ENCODE measurements around the gene SNUPN.
"Not testable (repeated sequence)": the region's sequence is repeated elsewhere in the genome, so short reads cannot be mapped to it uniquely, and the experiment has no call there.

SNUPN gene

DNA sequence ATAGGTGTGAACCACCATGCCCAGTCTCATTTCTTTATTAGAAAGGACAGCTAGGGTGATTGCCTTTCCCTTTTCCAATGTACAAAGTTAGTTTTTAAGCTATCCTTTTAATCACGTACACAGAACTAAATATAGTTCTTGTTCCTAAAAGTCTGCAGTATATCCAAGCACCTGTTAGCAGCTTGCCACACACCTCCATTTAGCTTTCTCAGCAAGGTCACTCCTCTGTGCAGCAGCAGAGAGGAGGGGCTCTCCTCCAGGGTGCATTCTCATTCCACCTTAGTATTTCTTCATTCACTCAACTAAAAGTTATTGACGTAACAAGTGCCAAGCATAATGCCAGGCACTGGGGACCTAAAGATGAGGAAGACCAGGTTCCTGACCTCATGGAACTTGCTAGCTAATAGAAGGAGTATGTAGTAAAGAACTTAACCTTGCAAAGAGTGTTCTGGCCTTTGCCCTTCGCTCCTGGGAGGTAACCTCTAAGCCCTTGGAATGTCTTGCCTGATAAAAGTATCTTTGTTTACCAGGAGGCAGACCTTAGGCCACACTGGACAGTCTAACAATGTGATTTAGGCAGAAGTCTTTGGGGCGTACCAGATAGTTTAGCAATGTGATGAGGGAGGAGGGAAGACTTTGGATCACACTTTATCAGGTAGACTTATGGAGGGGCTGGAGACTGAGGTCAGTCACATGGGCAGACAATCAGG, 33.7 kb downstream of the SNUPN start:
- no peak for DNase-seq (ENCODE audit: low spot score in 2 of 2)
- H3K9me3 ChIP-seq, result no peaks in the 10 kb centered on the region
- no peaks in the 10 kb centered on the region for H3K27me3 ChIP-seq (ENCODE audit: low read depth)
- H3K4me3 ChIP-seq, result no peak overlapping the region
- H3K4me1 ChIP-seq, result peaks cover 12% of the 10 kb centered on the region
- in situ Hi-C loops (cut with MboI; ENCODE audit: low sequenced_read_pairs), result no loop called here
- H3K36me3 ChIP-seq (replicated peaks), result peaks cover 5% of the 10 kb centered on the region

DNA sequence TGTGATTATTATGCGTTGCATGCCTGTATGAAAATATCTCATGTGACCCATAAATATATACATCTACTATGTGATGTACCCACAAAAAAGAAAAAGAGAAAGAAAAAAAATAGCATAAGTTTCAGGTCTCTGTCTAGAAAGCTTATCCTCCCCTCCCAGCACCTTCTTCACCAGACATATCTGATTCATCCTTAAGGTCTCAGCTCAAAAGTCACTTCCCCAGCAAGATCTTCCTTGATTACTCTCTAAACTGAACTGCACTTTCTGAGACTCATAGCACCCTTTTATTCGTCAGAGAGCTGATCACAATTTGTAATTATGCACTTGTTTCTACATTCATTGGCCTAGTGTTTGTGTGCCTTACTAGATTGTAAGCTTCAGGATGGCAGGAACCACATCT, 35.3 kb downstream of the SNUPN start:
- H3K4me3 ChIP-seq, result no peak overlapping the region
- peaks cover 6% of the 10 kb centered on the region for H3K36me3 ChIP-seq (replicated peaks)
- H3K4me1 ChIP-seq, result peaks cover 12% of the 10 kb centered on the region
- no peaks in the 10 kb centered on the region for H3K27me3 ChIP-seq (ENCODE audit: low read depth)
- no peaks in the 10 kb centered on the region for H3K9me3 ChIP-seq
- DNase-seq (ENCODE audit: low spot score in 2 of 2), result no peak
- in situ Hi-C loops (cut with MboI; ENCODE audit: low sequenced_read_pairs), result no loop called here

DNA sequence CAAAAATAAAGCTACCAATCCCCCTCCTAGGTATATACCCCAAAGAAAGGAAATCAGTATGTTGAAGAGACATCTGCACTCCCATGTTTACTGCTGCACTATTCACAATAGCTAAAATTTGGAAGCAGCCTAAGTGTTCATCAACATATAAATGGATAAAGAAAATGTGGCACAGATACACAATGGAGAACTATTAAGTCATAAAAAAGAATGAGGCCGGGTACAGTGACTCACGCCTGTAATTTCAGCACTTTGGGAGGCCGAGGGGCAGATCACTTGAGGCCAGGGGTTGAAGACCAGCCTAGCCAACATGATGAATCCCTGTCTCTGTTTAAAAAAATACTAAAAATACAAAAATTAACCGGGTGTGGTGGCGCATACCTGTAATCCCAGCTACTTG, 36.5 kb downstream of the SNUPN start:
- Histone ChIP-seq H3K27me3 (ENCODE audit: low read depth) (no peaks in the 10 kb centered on the region), H3K4me1 (peaks cover 12% of the 10 kb centered on the region), H3K4me3 (no peak overlapping the region), H3K36me3 (replicated peaks) (peaks cover 6% of the 10 kb centered on the region), H3K9me3 (no peaks in the 10 kb centered on the region)
- in situ Hi-C loops (cut with MboI; ENCODE audit: low sequenced_read_pairs), result no loop called here
- peak; percentile 85 to 100 for DNase-seq (ENCODE audit: low spot score in 2 of 2)

DNA sequence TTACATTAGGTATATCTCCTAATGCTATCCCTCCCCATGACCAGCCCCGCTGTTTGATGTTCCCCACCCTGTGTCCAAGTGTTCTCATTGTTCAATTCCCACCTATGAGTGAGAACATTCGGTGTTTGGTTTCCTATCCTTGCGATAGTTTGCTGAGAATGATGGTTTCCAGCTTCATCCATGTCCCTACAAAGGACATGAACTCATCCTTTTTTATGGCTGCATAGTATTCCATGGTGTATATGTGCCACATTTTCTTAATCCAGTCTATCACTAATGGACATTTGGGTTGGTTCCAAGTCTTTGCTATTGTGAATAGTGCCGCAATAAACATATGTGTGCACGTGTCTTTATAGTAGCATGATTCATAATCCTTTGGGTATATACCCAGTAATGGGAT, 39.1 kb downstream of the SNUPN start:
- H3K27me3 ChIP-seq (ENCODE audit: low read depth); in situ Hi-C loops (cut with MboI; ENCODE audit: low sequenced_read_pairs); H3K9me3 ChIP-seq; DNase-seq (ENCODE audit: low spot score in 2 of 2); H3K36me3 ChIP-seq (replicated peaks); H3K4me3 ChIP-seq: not testable (repeated sequence)
- peaks cover 12% of the 10 kb centered on the region for H3K4me1 ChIP-seq

DNA sequence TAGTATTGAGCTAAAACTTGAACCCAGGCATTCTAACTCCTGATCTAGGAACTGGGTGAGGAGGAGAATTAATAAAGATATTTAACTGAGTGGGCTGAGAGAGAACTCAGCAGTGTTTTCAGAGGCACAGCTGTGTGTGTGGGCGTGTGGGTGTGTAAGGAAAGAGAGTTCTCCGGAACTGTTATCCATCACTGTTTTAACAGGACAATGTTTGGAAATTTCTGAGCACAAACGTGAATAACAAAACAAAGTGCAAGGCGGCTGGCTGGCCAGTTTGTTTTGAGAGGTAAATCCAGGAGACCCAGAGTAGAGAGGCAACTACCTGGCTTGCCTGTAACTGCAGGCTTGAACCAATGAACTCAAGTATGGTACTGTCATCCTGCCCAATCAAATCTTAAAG, 41.4 kb downstream of the SNUPN start:
- H3K4me3 ChIP-seq, result no peak overlapping the region
- peaks cover 6% of the 10 kb centered on the region for H3K36me3 ChIP-seq (replicated peaks)
- no peak for DNase-seq (ENCODE audit: low spot score in 2 of 2)
- H3K27me3 ChIP-seq (ENCODE audit: low read depth), result no peaks in the 10 kb centered on the region
- in situ Hi-C loops (cut with MboI; ENCODE audit: low sequenced_read_pairs), result no loop called here
- H3K4me1 ChIP-seq, result peaks cover 11% of the 10 kb centered on the region
- H3K9me3 ChIP-seq, result no peaks in the 10 kb centered on the region

DNA sequence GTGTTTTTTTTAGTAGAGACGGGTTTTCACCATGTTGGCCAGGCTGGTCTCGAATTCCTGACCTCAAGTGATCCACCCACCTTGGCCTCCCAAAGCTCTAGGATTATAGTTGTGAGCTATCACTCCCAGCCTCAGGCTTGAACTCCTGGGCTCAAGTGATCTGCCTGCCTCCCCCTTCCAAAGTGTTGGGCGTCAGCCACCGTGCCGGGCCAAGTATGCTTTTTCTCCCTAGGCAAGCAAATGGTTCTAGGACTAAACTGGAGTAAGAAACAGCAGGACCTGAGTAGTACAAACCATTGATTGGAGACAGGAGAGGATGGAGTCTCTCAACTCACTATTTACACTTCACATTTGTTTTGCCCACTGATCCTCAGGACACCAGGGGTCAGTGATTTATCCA, 41.8 kb downstream of the SNUPN start:
- Histone ChIP-seq H3K4me1 (peaks cover 9% of the 10 kb centered on the region), H3K4me3 (no peak overlapping the region), H3K9me3 (no peaks in the 10 kb centered on the region), H3K36me3 (replicated peaks) (peaks cover 6% of the 10 kb centered on the region), H3K27me3 (ENCODE audit: low read depth) (no peaks in the 10 kb centered on the region)
- DNase-seq (ENCODE audit: low spot score in 2 of 2), result no peak
- in situ Hi-C loops (cut with MboI; ENCODE audit: low sequenced_read_pairs), result no loop called here

DNA sequence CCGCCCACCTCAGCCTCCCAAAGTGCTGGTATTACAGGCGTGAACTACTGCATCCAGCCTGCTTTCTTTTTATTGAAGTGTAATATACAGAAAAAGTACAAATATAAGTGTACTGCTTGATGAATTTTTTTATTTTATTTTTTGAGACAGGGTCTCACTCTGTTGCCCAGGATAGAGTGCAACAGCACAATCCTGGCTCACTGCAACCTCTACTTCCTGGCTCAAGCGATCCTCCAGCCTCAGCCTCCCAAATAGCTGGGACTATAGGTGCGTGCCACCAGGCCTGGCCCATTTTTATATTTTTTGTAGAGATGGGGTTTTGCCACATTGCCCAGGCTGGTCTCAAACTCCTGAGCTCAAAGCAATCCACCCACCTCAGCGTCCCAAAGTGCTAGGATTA, 42.6 kb downstream of the SNUPN start:
- H3K4me1 ChIP-seq; H3K9me3 ChIP-seq; H3K27me3 ChIP-seq (ENCODE audit: low read depth); H3K4me3 ChIP-seq; in situ Hi-C loops (cut with MboI; ENCODE audit: low sequenced_read_pairs); DNase-seq (ENCODE audit: low spot score in 2 of 2); H3K36me3 ChIP-seq (replicated peaks): not testable (repeated sequence)

DNA sequence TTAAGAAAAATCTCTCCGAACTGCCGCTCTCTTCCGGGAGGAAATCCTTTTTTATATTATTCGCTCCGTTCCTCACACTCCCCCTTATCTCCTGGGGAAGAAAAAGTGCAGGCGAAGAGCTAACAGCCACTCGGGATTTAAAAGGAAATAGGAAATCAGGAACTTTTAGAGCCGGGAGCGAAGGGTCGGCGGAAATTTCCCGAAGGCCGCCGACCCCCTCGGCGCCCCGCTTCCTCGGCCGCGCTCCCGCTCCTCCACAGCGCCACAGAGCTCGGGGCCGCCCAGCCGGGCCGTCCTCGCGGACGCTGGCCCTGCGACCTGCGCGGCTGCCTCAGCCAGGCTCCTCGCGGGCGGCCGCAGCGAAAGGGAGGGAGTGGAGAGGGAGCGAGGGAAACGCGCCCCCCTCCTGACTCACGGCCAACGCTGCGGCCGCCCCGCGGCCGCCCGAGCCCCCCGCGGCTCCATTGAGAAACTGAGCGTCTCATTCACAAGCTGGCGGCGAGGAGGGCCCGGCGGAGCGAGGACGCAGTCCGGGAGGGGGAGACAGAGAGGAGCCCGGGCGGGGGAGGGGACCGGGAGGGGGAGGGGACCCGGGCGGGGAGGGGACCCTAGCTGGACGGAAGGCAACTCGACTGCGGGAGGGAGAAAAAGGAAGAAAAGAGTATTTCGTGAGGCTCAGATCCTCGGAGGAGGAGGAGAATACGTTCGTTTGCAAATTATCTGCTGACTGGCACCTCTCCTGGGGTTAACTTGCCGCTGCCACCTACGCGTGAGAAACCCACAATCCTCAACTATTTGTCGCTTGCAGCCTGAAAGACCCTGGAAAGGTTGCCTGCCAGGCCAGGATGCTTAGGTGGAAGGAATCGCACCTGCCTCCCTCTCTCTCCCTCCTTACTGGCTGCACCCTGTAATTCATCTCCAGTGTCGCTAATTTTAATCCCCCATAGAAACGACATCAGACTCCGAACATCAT, 46.3 kb downstream of the SNUPN start, which contains the start of gene PTPN9:
TSS of gene PTPN9 (minus strand) at position 368 of the 973 bp plus-strand sequence. CDS start 539 bp downstream, outside the sequence.
- Histone ChIP-seq H3K9me3 (no peaks in the 10 kb centered on the region), H3K4me1 (peaks cover 20% of the 10 kb centered on the region), H3K4me3 (peak within 1 kb of the TSS; percentile 76), H3K27me3 (ENCODE audit: low read depth) (no peaks in the 10 kb centered on the region), H3K36me3 (replicated peaks) (0 out of 2 replicates have a peak, but pooled peaks cover 3% of the 10 kb centered on the region)
- in situ Hi-C loops (cut with MboI; ENCODE audit: low sequenced_read_pairs), result no loop called here
- DNase-seq (ENCODE audit: low spot score in 2 of 2), result peak; percentile 97

DNA sequence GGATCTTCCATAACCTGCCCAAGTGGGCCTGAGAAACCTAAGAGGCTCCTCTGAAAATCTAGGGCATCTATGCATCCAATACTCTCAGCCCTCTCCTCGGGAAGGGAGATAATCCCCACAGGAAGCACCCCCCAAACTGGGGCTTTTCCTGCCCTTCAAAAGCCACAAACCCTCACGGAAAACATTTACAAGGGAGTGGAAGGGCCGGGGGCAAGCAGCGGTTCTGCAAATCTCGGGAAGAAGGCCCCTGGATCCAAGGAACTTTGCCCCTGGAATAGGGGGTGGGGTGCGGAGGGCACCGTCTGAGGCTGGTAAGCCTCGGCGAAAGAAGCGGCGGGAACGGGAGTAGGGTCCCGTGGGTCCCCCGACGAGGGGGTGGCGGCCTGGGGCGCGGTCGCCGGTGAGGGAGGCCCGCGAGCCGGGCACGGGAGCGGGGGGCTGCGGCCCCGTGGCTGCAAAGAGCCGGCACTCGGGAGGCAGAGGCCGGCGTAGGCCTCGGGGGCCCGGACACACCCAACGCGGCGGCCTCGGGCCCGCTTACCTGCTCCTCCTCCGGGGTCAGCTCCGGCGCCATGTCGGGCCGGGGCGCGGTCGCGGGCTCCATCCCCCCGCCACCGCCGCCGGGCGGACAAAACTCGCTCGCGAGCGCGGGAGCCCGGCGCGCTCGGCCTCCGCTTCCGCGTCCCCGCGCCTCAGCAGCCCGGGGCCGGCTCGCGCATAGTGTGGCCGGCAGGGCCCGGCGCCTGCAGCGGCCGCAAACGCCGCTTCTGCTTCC, 47.2 kb downstream of the SNUPN start:
- no peaks in the 10 kb centered on the region for H3K9me3 ChIP-seq
- H3K36me3 ChIP-seq (replicated peaks), result 0 out of 2 replicates have a peak, but pooled peaks cover 3% of the 10 kb centered on the region
- peaks cover 27% of the 10 kb centered on the region for H3K4me1 ChIP-seq
- peak overlapping the region; percentile 76 for H3K4me3 ChIP-seq
- H3K27me3 ChIP-seq (ENCODE audit: low read depth), result no peaks in the 10 kb centered on the region
- peak in 1 of 2 experiments; percentile 57 for DNase-seq (ENCODE audit: low spot score in 2 of 2)
- in situ Hi-C loops (cut with MboI; ENCODE audit: low sequenced_read_pairs), result no loop called here

DNA sequence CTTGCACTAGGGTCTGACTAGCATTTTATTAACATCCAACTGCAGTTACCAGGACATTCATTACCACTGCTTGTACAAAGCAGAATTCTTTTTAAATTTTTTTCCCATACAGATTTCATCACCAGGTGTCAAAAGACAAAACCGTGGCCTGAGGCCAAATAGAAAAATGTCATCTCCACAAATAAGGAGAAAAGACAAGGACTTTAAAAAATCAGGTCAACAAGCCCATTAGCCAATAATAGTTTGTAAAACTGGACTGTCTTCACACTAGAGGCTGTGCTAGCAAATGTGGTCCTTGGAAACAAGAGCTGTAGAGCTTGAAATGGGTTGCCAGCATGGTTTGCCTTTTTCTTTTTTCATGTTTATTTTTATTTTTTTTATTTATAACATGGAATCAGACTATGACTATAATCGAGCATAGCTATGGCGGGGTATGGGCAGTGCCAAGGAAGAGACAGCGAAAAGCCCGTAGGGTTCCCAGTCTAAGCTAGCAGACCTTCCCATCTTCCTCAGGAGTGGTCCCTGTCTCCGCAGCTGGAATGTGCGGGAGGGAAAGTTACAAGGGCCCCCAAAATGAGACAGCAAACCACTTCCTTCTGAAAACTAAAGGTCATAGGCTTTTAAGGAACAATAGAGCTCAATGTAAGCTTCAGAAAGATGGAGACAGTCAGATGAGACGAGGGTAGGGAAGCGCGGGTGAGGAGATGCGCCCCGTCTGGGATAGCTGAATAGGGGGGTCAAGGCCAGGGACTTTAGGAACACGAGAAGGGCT, 47.9 kb downstream of the SNUPN start:
- H3K4me1 ChIP-seq, result peaks cover 35% of the 10 kb centered on the region
- DNase-seq (ENCODE audit: low spot score in 2 of 2), result peak; percentile 45 to 51
- in situ Hi-C loops (cut with MboI; ENCODE audit: low sequenced_read_pairs), result no loop called here
- 0 out of 2 replicates have a peak, but pooled peaks cover 3% of the 10 kb centered on the region for H3K36me3 ChIP-seq (replicated peaks)
- H3K4me3 ChIP-seq, result peak overlapping the region; percentile 76
- H3K27me3 ChIP-seq (ENCODE audit: low read depth), result no peaks in the 10 kb centered on the region
- H3K9me3 ChIP-seq, result no peaks in the 10 kb centered on the region

DNA sequence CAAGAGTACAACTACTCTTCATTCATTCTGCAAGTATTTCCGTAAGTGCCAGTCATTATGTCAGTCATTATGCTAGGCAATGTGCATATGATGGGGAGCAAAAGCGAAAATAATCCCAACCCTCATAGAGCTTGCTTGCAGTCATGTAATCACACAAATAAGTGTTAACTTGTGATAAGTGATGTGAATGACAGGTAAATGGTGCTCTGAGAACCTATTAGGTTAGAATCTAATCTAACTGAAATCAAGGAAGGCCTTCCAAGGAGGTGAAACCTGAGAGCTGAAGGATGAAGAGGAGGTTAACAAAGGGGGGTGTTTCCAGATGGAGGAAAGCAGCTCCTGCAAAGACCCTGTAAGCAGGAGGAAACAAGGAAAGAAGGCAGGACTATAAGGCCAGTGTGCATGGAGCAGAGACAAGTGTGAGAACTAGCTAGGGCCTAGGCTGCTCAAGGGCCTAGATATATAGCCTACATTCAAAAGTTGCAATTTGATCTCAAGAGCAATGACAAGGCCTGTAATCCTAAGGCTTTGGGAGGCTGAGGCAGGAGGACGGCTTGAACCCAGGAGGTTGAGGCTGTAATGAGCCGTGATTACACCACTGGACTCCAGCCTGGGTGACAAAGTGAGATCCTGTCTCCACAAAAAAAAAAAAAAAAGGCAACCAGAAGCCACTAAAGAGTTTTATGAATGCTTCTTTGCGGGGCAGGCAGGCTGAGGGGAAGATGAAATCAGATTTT, 51.7 kb downstream of the SNUPN start:
- Histone ChIP-seq H3K36me3 (replicated peaks) (peaks cover 8% of the 10 kb centered on the region), H3K9me3 (no peaks in the 10 kb centered on the region), H3K4me3 (no peak overlapping the region), H3K27me3 (ENCODE audit: low read depth) (no peaks in the 10 kb centered on the region), H3K4me1 (peaks cover 36% of the 10 kb centered on the region)
- in situ Hi-C loops (cut with MboI; ENCODE audit: low sequenced_read_pairs), result no loop called here
- peak in 1 of 2 experiments; percentile 49 for DNase-seq (ENCODE audit: low spot score in 2 of 2)

DNA sequence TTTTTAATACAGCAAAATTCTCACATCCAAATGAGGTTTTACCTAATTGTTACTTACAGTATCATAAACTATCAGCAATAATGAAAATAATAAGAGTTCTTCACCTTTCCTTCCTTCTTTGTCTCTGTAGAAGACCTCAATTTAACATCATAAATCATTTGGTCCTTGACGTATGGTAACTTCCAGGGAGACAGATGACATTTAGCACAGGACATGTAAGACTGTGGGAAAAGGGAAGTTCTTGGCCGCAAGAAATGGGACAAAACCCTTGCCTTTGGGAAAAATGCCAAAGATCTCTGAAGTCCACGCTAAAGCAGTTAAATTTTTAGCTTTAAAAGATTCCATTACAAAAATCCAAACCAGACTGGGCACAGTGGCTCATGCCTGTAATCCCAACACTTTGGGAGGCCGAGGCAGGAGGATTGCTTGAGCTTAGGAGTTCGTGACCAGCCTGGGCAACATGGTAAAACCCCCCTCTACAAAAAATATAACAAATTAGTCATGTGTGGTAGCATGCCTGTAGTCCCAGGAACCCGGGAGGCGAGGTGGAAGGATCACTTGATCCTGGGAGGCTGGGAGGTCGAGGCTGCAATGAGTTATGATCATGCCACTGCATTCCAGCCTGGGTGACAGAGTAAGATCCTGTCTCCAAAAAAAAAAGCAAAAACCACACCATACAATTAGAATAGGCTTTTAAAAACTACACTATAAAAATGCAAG, 55.2 kb downstream of the SNUPN start:
- Histone ChIP-seq H3K27me3 (ENCODE audit: low read depth) (no peaks in the 10 kb centered on the region), H3K4me1 (peaks cover 26% of the 10 kb centered on the region), H3K4me3 (no peak overlapping the region), H3K9me3 (no peaks in the 10 kb centered on the region), H3K36me3 (replicated peaks) (peaks cover 5% of the 10 kb centered on the region)
- in situ Hi-C loops (cut with MboI; ENCODE audit: low sequenced_read_pairs), result no loop called here
- no peak for DNase-seq (ENCODE audit: low spot score in 2 of 2)

Data from HAP-1 (cell line).